Pancreas (tissue), 10 donors: Measurements from ENCODE around the gene TRIM8. TPM values are rescaled to one million over a fixed set of nuclear protein-coding genes. Genes with fewer than 3 reads are reported as not detected.

ENCODE experiments used
- ATAC-seq, 4 donors: fragments of 200-7000 bp; cut with Tn5 transposase; one replicate each; pipeline versions ENCODE4 v1.8.0 to v1.9.1; 2020; ENCODE audit warnings: mild to moderate bottlenecking in 4 of 4, moderate library complexity in 4 of 4
- DNase-seq, 6 donors: peaks; one replicate each; pipeline ENCODE4 v3.0.0-alpha.2; 2020
- FAIRE-seq: peaks from 2 replicates; lab custom pipeline; 2012; peaks lifted over from hg19 to GRCh38; lab: Jason Lieb, UNC
- H3K27ac ChIP-seq, 4 donors: fragments of 200-600 bp; sonication (generic); 1 replicate in 3 of 4; 2 replicates in 1 of 4; pipeline versions ENCODE4 v1.5.0 to v1.8.0; 2020
- H3K27me3 ChIP-seq, 4 donors: fragments of 200-600 bp; one replicate each; pipeline ENCODE4 v1.8.0; 2021
- H3K36me3 ChIP-seq, 3 donors: fragments of 200-600 bp; sonication (generic) in 1 of 3; one replicate each; pipeline versions ENCODE4 v1.5.0 to v1.8.0; 2020 to 2021
- H3K4me1 ChIP-seq, 3 donors: fragments of 200-600 bp; one replicate each; pipeline ENCODE4 v1.8.0; 2021
- H3K4me3 ChIP-seq, 4 donors: fragments of 200-600 bp; sonication (generic) in 2 of 4; one replicate each; pipeline versions ENCODE4 v1.5.0 to v1.8.0; 2020 to 2021
- H3K9me3 ChIP-seq, 4 donors: fragments of 200-600 bp; one replicate each; pipeline ENCODE4 v1.8.0; 2021
- CTCF ChIP-seq, 4 donors: fragments of 200-600 bp; sonication (generic) in 3 of 4; IDR thresholded peaks; one replicate each; pipeline versions ENCODE4 v1.5.0 to v1.8.0; 2021; ENCODE audit warnings: antibody characterized with exemption in 4 of 4
- WGBS, 2 donors: extraction: QIAGEN DNeasy Blood & Tissue Kit; methylation state at CpG; one replicate each; pipeline ENCODE4 v1.1.7; 2013; 5-methylcytosine and 5-hydroxymethylcytosine counted together
- intact Hi-C, 3 donors: fragments of 100-400 bp; cut with DNase I; formaldehyde crosslinking; loops; one replicate each; pipeline versions ENCODE4 v1.11.1 to v1.14.2; 2022
- polyA plus RNA-seq, 2 donors: library from polyadenylated mRNA; stranded (reverse); fragments of 200-250 nt; gene quantifications; one replicate each; pipeline ENCODE4 v1.2.3, GENCODE V29; 2013
- total RNA-seq, 6 donors: library from RNA; stranded (reverse); fragmentation: NEBNext Ultra II Directional in 4 of 6; extraction: Animal tissue kit (Norgen Biotek cat#: 25700) in 4 of 6; gene quantifications; one replicate each; pipeline versions ENCODE4 v1.2.1 to v1.2.4, GENCODE V29; 2021 to 2023
- donor health status: healthy with polysubstance abuse.
- donor health status: DM: no; HTN: no; CAD: no; lungs with moderate emphysema.
- donor health status: DM: no; HTN: no; CAD: no.
- donor health status: control.
- donor health status: control.
- donor health status: Bipolar disorder and iron deficiency.
- donor health status: DM: yes; HTN: yes; CAD: no.
- donor health status: DM: no; HTN: no; CAD: no.
- donor health status: DM: no; HTN: no; CAD: no.
- donor health status: DM: yes; HTN: yes; CAD: no.

The TRIM8 gene
- total and polyA plus RNA-seq, 8 donors = 42.2 to 106 (median 74.1) TPM

GRCh38 chr10:102641880-102642735, 2.2 kb upstream of the TRIM8 start:
- ATAC-seq = peak; percentile 67 to 80 (median 73)
- peak; percentile 98 to 99 (median 99) for DNase-seq
- 0 to 1% methylated on average over 58 to 77 of the region's 77 CpGs for WGBS, 2 donors
- Histone ChIP-seq H3K4me1 (peaks cover 4 to 11% (median 6%) of the 10 kb centered on the region in 3 donors), H3K36me3 (no peaks in the 10 kb centered on the region), H3K9me3 (no peaks in the 10 kb centered on the region), H3K27ac (peak overlapping the region; percentile 95 to 99 (median 98)), H3K27me3 (no peaks in the 10 kb centered on the region), H3K4me3 (peak overlapping the region; percentile 65 to 90 (median 84))
- peak; percentile 89 for FAIRE-seq
- no peak for TF ChIP-seq CTCF (IDR thresholded peaks at IDR 0.05)
- intact Hi-C loops = no loop called here

- DNase-seq = peak; percentile 66 to 79 (median 72)
- Histone ChIP-seq H3K27me3 (no peaks in the 10 kb centered on the region), H3K27ac (peak overlapping the region; percentile 95 to 99 (median 98)), H3K4me1 (peaks cover 10 to 16% (median 13%) of the 10 kb centered on the region in 3 donors), H3K4me3 (peak overlapping the region; percentile 65 to 90 (median 84)), H3K9me3 (no peaks in the 10 kb centered on the region), H3K36me3 (no peaks in the 10 kb centered on the region)
- no peak for FAIRE-seq
- 0% methylated on average over 38 to 45 of the region's 45 CpGs for WGBS, 2 donors
- intact Hi-C loops = no loop called here
- TF ChIP-seq CTCF (IDR thresholded peaks at IDR 0.05) = no peak
- peak in 3 of 4 donors; percentile 0 to 2 (median 1) for ATAC-seq
Measured at GRCh38 chr10:102642736-102643335, 1.4 kb upstream of the TRIM8 start.

GRCh38 chr10:102643336-102644065, 778 bp upstream of the TRIM8 start:
- FAIRE-seq (no peak), ATAC-seq (peak; percentile 1 to 17 (median 7)), DNase-seq (peak; percentile 67 to 85 (median 72))
- peak overlapping the region; percentile 65 to 90 (median 84) for H3K4me3 ChIP-seq
- peaks cover 17 to 22% (median 18%) of the 10 kb centered on the region in 3 donors for H3K4me1 ChIP-seq
- intact Hi-C loops = no loop called here
- H3K27ac ChIP-seq = peak overlapping the region; percentile 95 to 99 (median 98)
- no peaks in the 10 kb centered on the region for H3K9me3 ChIP-seq
- no peak for TF ChIP-seq CTCF (IDR thresholded peaks at IDR 0.05)
- H3K27me3 ChIP-seq = no peaks in the 10 kb centered on the region
- H3K36me3 ChIP-seq = no peaks in the 10 kb centered on the region
- whole genome bisulfite sequencing, 2 donors = 1% methylated on average over 51 to 73 of the region's 76 CpGs

- Histone ChIP-seq H3K36me3 (no peaks in the 10 kb centered on the region), H3K4me1 (peaks cover 26 to 30% (median 30%) of the 10 kb centered on the region in 3 donors), H3K27me3 (no peaks in the 10 kb centered on the region), H3K4me3 (peak overlapping the region; percentile 65 to 90 (median 84)), H3K9me3 (no peaks in the 10 kb centered on the region), H3K27ac (peak overlapping the region; percentile 95 to 99 (median 98))
- FAIRE-seq (no peak), ATAC-seq (peak; percentile 44 to 58 (median 54)), DNase-seq (peak; percentile 85 to 97 (median 92))
- intact Hi-C loops = no loop called here
- TF ChIP-seq CTCF (IDR thresholded peaks at IDR 0.05) = peak; percentile 31 to 51 (median 33)
- WGBS, 2 donors = 0% methylated on average over 52 to 62 of the region's 62 CpGs
Measured at GRCh38 chr10:102644646-102645387, 538 bp downstream of the TRIM8 start.
